ENCODE data around the gene METTL6. TPM values are rescaled to one million over a fixed set of nuclear protein-coding genes. Genes with fewer than 3 reads are reported as not detected.
"Not testable (repeated sequence)": the region's sequence is repeated elsewhere in the genome, so short reads cannot be mapped to it uniquely, and the experiment has no call there.

Gene METTL6
- total RNA-seq, 1 experiment from 2014 or later, result 25.6 TPM

- H3K4me2 ChIP-seq (ENCODE audit: insufficient read depth, insufficient read length, low read length); H2AFZ ChIP-seq (ENCODE audit: low read length); H3K56ac ChIP-seq (ENCODE audit: insufficient read length, low read depth, low read length); H3T11ph ChIP-seq (ENCODE audit: low read length); H2BK120ac ChIP-seq (ENCODE audit: low read depth, low read length, poor library complexity, severe bottlenecking); H3K4me1 Mint-ChIP-seq; H4K5ac ChIP-seq (ENCODE audit: insufficient read length, low read depth, low read length); H3K4me3 Mint-ChIP-seq; H3K27me3 ChIP-seq (ENCODE audit: insufficient read depth, low read length); H2BK15ac ChIP-seq (ENCODE audit: low read depth, low read length); H3K79me1 ChIP-seq (ENCODE audit: insufficient read depth, low read depth, low read length, poor library complexity, severe bottlenecking); H2AK5ac ChIP-seq (ENCODE audit: insufficient read length, low read length); H3K9ac ChIP-seq (ENCODE audit: extremely low read depth, insufficient read length, low read length); H4K20me1 ChIP-seq (ENCODE audit: control insufficient read depth, insufficient read depth, insufficient read length); H3K18ac ChIP-seq (ENCODE audit: insufficient read length, low read depth, low read length); H3K27ac Mint-ChIP-seq; H3K14ac ChIP-seq (ENCODE audit: insufficient read depth, low read length); DNase-seq; H3K4ac ChIP-seq (ENCODE audit: low read depth, low read length); H3K27ac ChIP-seq (ENCODE audit: insufficient read length, low read depth, low read length); H3K23ac ChIP-seq (ENCODE audit: insufficient read length, low read depth, low read length); H2BK20ac ChIP-seq (ENCODE audit: low read depth, low read length, poor library complexity, severe bottlenecking); H4K91ac ChIP-seq (ENCODE audit: insufficient read length, low read depth, low read length); H3K23me2 ChIP-seq (ENCODE audit: insufficient read length, low read depth, low read length, poor library complexity, severe bottlenecking); H3K4me1 ChIP-seq (ENCODE audit: insufficient read depth, low read length); H4K8ac ChIP-seq (replicated peaks; ENCODE audit: insufficient read length, low read depth, low read length); H2BK12ac ChIP-seq (ENCODE audit: insufficient read length, low read depth, low read length); H3K79me2 ChIP-seq (ENCODE audit: insufficient read depth, low read length); H2BK5ac ChIP-seq (ENCODE audit: insufficient read length, low read length): not testable (repeated sequence)
- H3K27me3 Mint-ChIP-seq (ENCODE audit: low read depth), result peaks cover 19% of the 10 kb centered on the region
- peaks cover 30 to 39% of the 10 kb centered on the region in 2 experiments for H3K9me3 Mint-ChIP-seq
- peaks cover 11% of the 10 kb centered on the region for H3K9me3 ChIP-seq (ENCODE audit: control insufficient read depth, low read depth, low read length)
- WGBS (ENCODE audit: extremely low coverage, insufficient read length, low lambda C conversion rate), result no CpG with 5 or more reads among the region's 2 CpGs
- H3K36me3 Mint-ChIP-seq (ENCODE audit: insufficient read depth in 1 of 3, low read depth in 3 of 3), result peaks cover 10 to 14% (median 13%) of the 10 kb centered on the region in 3 experiments
Measured at GRCh38 chr3:15393252-15393651, 34.1 kb downstream of the METTL6 start.
